NCI-H2029 treated with DMSO at 0.1 percent for 48 hours (cell line): ENCODE measurements around the gene STAMBP.
"Not testable (repeated sequence)": the region's sequence is repeated elsewhere in the genome, so short reads cannot be mapped to it uniquely, and the experiment has no call there.

Experiments
- DNase-seq: peaks from one replicate; lab custom pipeline; 2025; lab: John Stamatoyannopoulos, UW

Gene STAMBP

DNA sequence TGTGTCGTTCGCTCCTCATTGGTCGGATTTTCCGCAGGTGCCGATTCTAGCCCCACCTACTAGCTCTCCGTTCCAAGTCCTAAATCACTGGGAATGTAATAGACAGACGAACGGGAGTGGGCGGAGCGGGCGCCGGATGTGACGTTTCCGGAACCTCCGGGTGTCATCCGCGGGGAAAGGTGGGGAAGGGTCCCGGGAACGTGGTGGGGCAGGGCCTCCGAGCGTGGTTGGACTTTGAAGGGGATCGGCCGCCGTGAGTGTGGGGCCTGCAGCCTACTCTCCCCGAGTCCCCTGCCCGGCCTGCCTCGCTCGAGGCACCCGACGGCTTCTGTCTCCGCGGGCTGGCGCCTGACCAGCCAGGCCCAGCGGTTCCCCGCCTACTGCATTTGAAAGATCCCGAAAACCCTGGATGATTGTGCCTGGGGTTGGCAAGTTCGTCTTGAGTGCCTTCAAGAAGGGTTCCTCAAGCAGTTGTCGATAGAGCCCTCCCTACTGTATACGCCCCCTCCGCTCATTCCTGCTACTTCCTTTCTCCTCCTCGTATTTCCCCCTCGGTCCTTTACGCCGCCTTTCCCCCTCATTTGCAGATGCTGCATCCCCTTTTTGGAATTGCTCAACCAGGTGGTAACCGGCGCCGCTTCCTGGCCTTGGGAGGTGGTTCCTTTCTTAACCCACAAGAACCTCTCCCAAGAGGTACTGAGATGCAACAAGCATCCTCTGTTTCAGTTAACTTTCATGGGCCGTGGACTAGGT is at the start of gene STAMBP:
Gene STAMBP, plus strand, starts transcription at position 144 of the 753 bp plus-strand sequence. CDS start 1,896 bp downstream, outside the sequence.
- DNase-seq = peak; percentile 95

GRCh38 chr2:73779467-73780236 is 49.1 kb upstream of the STAMBP start, which contains the start of gene DUSP11:
Gene DUSP11, minus strand, starts transcription at chr2:73780103. Its CDS starts 129 bp downstream, at chr2:73779974.
- DNase-seq = peak; percentile 64

- no peak for DNase-seq
These were observed 48.6 kb upstream of the STAMBP start for GRCh38 chr2:73780237-73780582.

DNA sequence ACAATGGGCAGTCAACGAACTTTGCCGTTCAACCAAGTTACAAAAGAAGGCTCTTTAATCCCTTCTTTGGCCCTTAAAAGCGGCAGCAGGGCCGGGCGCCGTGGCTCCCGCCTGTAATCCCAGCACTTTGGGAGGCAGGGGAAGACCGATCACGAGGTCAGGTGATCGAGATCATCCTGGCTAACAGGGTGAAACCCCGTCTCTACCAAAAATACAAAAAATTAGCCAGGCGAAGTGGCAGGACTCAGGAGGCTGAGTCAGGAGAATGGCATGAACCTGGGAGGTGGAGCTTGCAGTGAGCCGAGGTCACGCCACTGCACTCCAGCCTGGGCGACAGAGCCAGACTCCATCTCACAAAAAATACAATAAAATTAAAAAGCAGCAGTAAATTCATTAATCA is 45.4 kb upstream of the STAMBP start:
- DNase-seq = not testable (repeated sequence)

GRCh38 chr2:73783883-73784282 is 44.9 kb upstream of the STAMBP start, which contains the start of gene C2orf78:
Gene C2orf78, plus strand, starts transcription at chr2:73784183. Its CDS starts 127 bp downstream, at chr2:73784310.
- not testable (repeated sequence) for DNase-seq

DNA sequence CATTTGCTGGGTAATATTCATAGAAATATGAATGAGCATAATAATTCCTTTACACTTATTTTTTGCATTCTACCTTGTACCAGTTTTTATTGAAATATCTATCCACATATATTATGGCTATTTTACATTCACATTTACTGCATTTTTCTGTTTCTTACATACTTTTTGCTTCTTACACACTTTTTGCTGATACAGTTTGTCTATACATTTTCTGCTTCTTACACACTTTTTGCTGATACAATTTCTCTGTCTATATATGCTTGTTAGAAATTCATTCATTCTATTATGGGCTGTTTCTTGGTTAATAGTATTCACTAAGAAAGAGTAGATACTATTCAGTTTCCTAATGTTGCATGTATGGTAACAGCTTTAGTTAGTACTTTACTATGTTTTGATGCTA is 16.9 kb upstream of the STAMBP start:
- DNase-seq = no peak

DNA sequence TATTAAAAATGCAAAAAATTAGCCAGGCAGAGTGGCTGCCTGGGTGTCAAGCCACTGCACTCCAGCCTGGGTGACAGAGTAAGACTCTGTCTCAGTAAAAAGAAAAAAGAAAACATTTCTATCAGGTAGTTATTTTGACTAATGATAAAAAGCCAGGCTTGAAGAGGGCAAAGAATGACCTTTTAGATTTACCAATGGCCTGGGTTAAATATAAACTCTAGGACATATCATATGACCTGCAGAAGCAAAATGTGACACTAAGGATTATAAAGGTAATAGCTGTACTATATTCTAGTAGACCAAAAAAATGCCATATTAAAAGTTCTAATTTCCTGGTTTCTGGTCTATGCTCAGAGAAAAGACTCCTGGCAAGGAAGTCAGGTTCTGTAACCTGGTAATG is 16.1 kb upstream of the STAMBP start:
- DNase-seq = no peak

DNA sequence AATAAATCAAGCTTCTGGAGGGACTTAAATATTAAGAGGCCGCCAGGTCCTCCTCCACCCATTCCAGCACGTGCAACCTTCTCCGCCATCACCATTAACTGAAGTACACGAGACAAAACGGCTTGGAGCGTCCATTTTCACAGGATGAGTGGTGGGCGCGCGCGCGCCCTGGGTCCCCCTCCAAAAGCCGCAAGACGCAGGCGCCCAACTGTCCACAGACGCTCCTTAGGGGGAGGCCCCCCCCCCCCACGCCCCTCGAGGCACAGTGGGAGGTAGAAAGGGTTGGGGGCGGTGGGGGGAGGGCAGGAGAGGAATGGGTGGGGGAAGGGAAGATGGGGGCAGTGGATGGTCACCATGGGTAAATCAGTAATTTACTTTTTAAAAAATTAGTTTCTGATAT is 10.5 kb upstream of the STAMBP start:
- DNase-seq = no peak

GRCh38 chr2:73821227-73821626 is 7.5 kb upstream of the STAMBP start:
- no peak for DNase-seq

- no peak for DNase-seq
These were observed 7.1 kb upstream of the STAMBP start for GRCh38 chr2:73821669-73822068.

DNA sequence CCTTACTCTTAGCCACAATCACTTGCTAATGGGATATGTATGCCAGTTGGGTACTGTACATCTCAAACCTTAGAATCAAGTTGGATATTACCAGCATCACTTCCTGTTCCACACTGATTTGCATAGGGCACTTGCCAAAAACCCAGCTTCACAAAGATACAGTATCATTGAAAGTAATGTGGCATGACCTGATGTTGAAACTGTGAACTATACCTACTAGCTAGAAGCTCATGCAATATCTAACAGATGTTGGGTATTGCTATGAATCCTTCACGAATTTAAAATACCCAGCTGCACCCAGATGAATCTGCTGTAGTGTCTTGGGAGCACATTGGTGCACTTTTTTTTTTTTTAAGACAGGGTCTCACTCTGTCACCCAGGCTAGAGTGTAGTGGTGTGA is 6.5 kb upstream of the STAMBP start:
- DNase-seq = no peak

- DNase-seq = no peak
These were observed 5.8 kb upstream of the STAMBP start for GRCh38 chr2:73822991-73823390.

GRCh38 chr2:73823416-73823815 is 5.3 kb upstream of the STAMBP start:
- no peak for DNase-seq

DNA sequence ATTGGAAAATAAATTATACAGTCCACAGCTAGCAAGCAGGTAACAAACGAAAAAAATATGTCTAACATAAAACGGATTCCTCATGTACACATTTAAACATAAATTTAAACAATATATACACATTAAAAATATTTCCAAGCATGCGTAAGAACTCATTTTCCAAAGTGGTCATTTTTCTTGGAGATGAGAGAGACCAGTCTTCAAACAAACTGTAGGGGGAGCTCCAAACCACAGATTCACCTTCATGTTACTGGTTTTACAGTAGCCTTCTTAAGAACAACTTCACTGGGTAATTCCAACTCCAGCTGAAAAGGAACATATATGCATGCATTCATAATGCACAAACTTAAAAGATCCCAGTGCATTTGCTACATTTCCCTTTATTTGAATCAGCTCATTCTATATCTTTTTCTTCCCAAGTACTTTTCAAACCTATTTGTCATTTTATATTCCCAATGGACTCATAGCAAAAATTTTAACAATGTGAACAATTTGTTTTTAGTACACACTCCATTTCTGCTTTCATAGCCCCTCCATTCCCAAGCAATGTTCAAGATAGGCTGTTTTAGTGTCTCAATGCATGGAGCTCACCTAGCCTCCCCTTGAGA is 4.7 kb upstream of the STAMBP start:
- peak; percentile 43 for DNase-seq

GRCh38 chr2:73825408-73825807 is 3.4 kb upstream of the STAMBP start:
- DNase-seq = no peak

- no peak for DNase-seq
These were observed 1.7 kb upstream of the STAMBP start for GRCh38 chr2:73827018-73827417.

DNA sequence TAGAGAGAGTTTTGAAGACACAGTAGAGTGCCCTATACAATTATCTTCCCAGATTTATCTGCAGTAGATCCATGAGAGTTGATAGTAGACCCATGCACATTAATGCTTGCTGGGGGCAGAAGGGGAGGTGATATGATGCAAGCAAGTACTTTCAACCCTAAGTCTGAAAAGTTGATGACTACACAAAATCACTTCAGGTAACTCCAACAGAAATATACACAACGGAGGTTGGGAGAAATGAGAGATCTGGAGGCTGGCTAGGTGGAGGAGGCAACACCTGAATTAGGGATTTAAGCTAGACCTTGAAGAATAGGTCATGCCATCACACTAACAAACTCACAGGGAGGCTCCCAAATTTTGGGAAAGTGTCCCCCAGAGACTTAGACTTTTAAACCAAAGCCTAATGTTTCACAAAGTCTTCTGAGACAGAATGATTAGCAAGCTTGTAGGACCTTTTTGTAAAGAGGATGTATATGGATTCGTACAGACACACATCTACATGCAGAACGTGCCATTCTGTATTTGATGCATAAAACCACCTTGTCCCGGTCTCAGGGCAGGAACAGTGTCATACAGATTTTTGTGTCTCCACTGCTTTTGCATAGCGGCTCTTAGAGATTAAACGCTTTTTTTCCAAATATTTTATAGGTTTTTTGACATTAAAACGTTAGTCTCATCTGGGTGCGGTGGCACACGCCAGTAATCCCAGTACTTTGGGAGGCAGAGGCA is 937 bp upstream of the STAMBP start:
- DNase-seq = no peak

- DNase-seq = no peak
These were observed 358 bp upstream of the STAMBP start for GRCh38 chr2:73828389-73828817.

- no peak for DNase-seq
These were observed 2.2 kb downstream of the STAMBP start for GRCh38 chr2:73830871-73831401.

DNA sequence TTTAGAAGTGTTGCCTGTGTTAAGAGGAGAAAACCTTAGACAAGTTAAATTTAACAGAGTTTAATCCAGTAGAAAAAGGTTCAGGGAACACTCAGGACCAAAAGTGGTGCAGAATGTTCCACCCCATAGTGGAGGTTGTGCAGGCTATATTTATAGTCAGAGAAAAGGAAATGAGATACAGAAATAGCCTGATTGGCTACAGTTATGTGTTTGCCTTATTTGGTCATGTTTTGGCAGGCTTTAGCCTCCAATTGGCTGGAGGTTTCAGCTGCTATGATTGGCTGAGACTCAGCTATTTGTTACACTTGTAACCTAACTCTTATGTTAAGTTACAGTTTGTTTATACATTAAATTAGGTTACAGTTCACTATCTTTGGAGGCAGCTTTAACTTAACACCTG is 4.2 kb downstream of the STAMBP start:
- DNase-seq = no peak

- no peak for DNase-seq
These were observed 7.6 kb downstream of the STAMBP start for GRCh38 chr2:73836141-73836943.
